H1 (cell line): ENCODE results near the gene MGMT. TPM values are rescaled to one million over a fixed set of nuclear protein-coding genes. Genes with fewer than 3 reads are reported as not detected.

Experiments
- GABPA ChIP-seq: IDR thresholded peaks from 2 replicates; pipeline ENCODE4 v1.6.1; 2011; ENCODE audit warnings: mild to moderate bottlenecking, low read length, moderate library complexity, borderline replicate concordance; ENCODE audit not compliant: insufficient read depth
- GTF2F1 ChIP-seq: IDR thresholded peaks from 2 replicates; pipeline ENCODE4 v1.6.1; 2012; ENCODE audit warnings: low read depth, low read length, improper control_type of control experiment, borderline replicate concordance
- HDAC2 ChIP-seq, 2 experiments: fragments of 300-600 bp in 1 of 2; sonication (generic) in 1 of 2; IDR thresholded peaks; 2 replicates each; pipeline ENCODE4 v1.6.1; 2011 to 2012; ENCODE audit warnings: low read depth in 2 of 2, low read length in 2 of 2, mild to moderate bottlenecking in 2 of 2, moderate library complexity in 2 of 2, borderline replicate concordance in 1 of 2, inconsistent platforms in 1 of 2
- MAFK ChIP-seq: IDR thresholded peaks from 2 replicates; pipeline ENCODE4 v1.6.1; 2012; ENCODE audit warnings: low read depth, mild to moderate bottlenecking, improper control_type of control experiment, low read length
- NRF1 ChIP-seq: IDR thresholded peaks from 2 replicates; pipeline ENCODE4 v1.6.1; 2011; ENCODE audit warnings: mild to moderate bottlenecking, low read depth, low read length, improper control_type of control experiment
- RAD21 ChIP-seq, 2 experiments: IDR thresholded peaks in 1 of 2; conservative IDR thresholded peaks in 1 of 2; 2 replicates each; pipeline ENCODE4 v1.6.1; 2011; ENCODE audit warnings: low read depth in 2 of 2, low read length in 2 of 2, improper control_type of control experiment in 1 of 2, inconsistent platforms in 1 of 2, mild to moderate bottlenecking in 1 of 2, moderate library complexity in 1 of 2
- SP1 ChIP-seq: IDR thresholded peaks from 2 replicates; pipeline ENCODE4 v1.6.1; 2011; ENCODE audit warnings: low read depth, low read length
- TAF1 ChIP-seq: IDR thresholded peaks from 2 replicates; pipeline ENCODE4 v1.6.1; 2011; ENCODE audit warnings: mild to moderate bottlenecking, low read depth, low read length
- polyA plus RNA-seq, 7 experiments: library from polyadenylated mRNA; depleted of rRNA in 3 of 7; stranded (reverse) in 5 of 7; unstranded in 2 of 7; fragments of >200 nt in 5 of 7; fragments of 200-250 nt in 2 of 7; gene quantifications; 1 replicate in 5 of 7; 2 replicates in 1 of 7; 4 replicates in 1 of 7; pipeline versions ENCODE4 v1.2.1 to v1.2.3, GENCODE V29; 2011 to 2013; ENCODE audit warnings: missing spikeins in 2 of 7, mixed read lengths in 2 of 7
- total RNA-seq: library from RNA; stranded (reverse); fragmentation: NEBNext Ultra II Directional; extraction: Animal tissue kit (Norgen Biotek cat#: 25700); gene quantifications from 2 replicates; pipeline ENCODE4 v1.2.1, GENCODE V29; 2021

The MGMT gene
- total and polyA plus RNA-seq, 2 of the 8 experiments (the other 6 are each of a cell fraction or from before 2014, with no cell fraction given) = 9.9 to 10.7 TPM

DNA sequence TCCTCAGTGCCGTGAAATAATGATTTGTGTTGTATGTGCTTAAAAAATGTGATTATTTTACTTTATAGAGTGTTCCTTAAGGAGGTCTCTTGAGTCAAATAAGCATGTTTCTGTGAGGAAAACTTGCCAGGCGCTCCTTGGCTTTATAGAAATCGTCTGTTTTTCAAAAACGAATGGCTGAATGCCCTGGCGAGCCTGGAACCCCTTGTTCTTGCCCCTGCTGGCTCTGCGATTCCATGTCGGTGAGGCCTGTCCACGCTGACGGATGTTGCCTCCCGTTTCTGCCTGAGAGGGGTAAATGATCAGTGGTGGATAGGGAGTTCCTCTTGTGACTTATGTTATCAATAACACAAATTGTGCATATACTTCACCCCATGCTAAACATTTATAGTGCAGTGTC lies 75.5 kb downstream of the MGMT start (continued):
- no peak for TF ChIP-seq TAF1
- TF ChIP-seq GTF2F1 = no peak
- no peak for TF ChIP-seq RAD21 (IDR thresholded peaks at IDR 0.05 in 1 of 2, conservative IDR thresholded peaks at IDR 0.05 in 1 of 2; ENCODE audit: low read depth in 2 of 2, low read length in 2 of 2)
- no peak for TF ChIP-seq GABPA
- TF ChIP-seq MAFK = no peak
- no peak for TF ChIP-seq SP1
- TF ChIP-seq NRF1 = no peak
- TF ChIP-seq HDAC2 (IDR thresholded peaks at IDR 0.05; ENCODE audit: borderline replicate concordance in 1 of 2, low read depth in 2 of 2, low read length in 2 of 2) = no peak
